GM12878 (cell line): ENCODE data around the gene CCDC170. TPM values are rescaled to one million over a fixed set of nuclear protein-coding genes. Genes with fewer than 3 reads are reported as not detected.

Experiments
- ATAC-seq: fragments of 200-7000 bp; cut with Tn5 transposase; 3 replicates; pipeline ENCODE4 v1.9.1; 2020; ENCODE audit warnings: mild to moderate bottlenecking, moderate library complexity
- BruUV-seq: library from RNA; stranded (reverse); fragments of 400-500 nt; replicated peaks from 2 replicates; lab custom pipeline; 2021; lab: Mats Ljungman, UMichigan
- CTCF ChIA-PET: fragments of 300-600 bp; sonication (Branson Sonifier 250); formaldehyde crosslinking; extraction: SDS; loops from one replicate; lab custom pipeline; 2021; ENCODE audit warnings: inconsistent platforms; lab: Yijun Ruan, JAX
- POLR2A ChIA-PET: fragments of 350-600 bp; formaldehyde crosslinking; extraction: SDS; loops from one replicate; lab custom pipeline; 2021; ENCODE audit warnings: inconsistent platforms; lab: Charles Lee
- RAD21 ChIA-PET: fragments of 300-600 bp; sonication (Branson Sonifier 250); formaldehyde crosslinking; loops from one replicate; lab custom pipeline; 2023; ENCODE audit warnings: antibody characterized with exemption; ENCODE audit not compliant: unreplicated experiment; lab: Charles Lee
- SMC1A ChIA-PET: fragments of 300-600 bp; sonication (Branson Sonifier 250); formaldehyde crosslinking; loops from one replicate; lab custom pipeline; 2023; ENCODE audit not compliant: unreplicated experiment, uncharacterized antibody; lab: Charles Lee
- DNase-seq: peaks from one replicate; pipeline ENCODE4 v3.0.0-alpha.2; 2011; ENCODE audit warnings: low read depth, low spot score
- FAIRE-seq: peaks from 3 replicates; lab custom pipeline; 2011; peaks lifted over from hg19 to GRCh38; lab: Jason Lieb, UNC
- H2AFZ ChIP-seq: 2 replicates; pipeline ENCODE4 v1.6.0; 2011; ENCODE audit warnings: low read depth, low read length, control low read depth; ENCODE audit not compliant: control insufficient read depth
- H3K27ac ChIP-seq: 2 replicates; pipeline ENCODE4 v1.5.1; 2011; ENCODE audit warnings: control low read depth; ENCODE audit not compliant: control insufficient read depth, insufficient read depth
- H3K27me3 ChIP-seq, 2 experiments: replicated peaks in 1 of 2; 2 replicates each; pipeline versions ENCODE4 v1.6.0 to v1.6.1; 2011; ENCODE audit warnings: low read length in 1 of 2; ENCODE audit not compliant: control insufficient read depth in 2 of 2, insufficient read depth in 2 of 2
- H3K36me3 ChIP-seq, 2 experiments: 2 replicates each; pipeline ENCODE4 v1.5.1; 2011; ENCODE audit warnings: low read length in 1 of 2; ENCODE audit not compliant: control insufficient read depth in 2 of 2, insufficient read depth in 2 of 2
- H3K4me1 ChIP-seq: 2 replicates; pipeline ENCODE4 v1.6.1; 2011; ENCODE audit warnings: mild to moderate bottlenecking, low read length, moderate library complexity, mixed read lengths; ENCODE audit not compliant: control insufficient read depth, insufficient read depth
- H3K4me2 ChIP-seq: 2 replicates; pipeline ENCODE4 v1.6.0; 2011; ENCODE audit warnings: control low read depth; ENCODE audit not compliant: control insufficient read depth, insufficient read depth
- H3K4me3 ChIP-seq: fragments of 200-600 bp; sonication (generic); 2 replicates; pipeline ENCODE4 v1.5.1; 2016
- H3K79me2 ChIP-seq: 2 replicates; pipeline ENCODE4 v1.6.0; 2011; ENCODE audit warnings: low read length; ENCODE audit not compliant: control insufficient read depth, insufficient read depth
- H3K9ac ChIP-seq: 2 replicates; pipeline ENCODE4 v1.8.0; 2011; ENCODE audit warnings: low read length, control low read depth, mixed read lengths; ENCODE audit not compliant: control insufficient read depth, insufficient read depth
- H3K9me3 ChIP-seq: replicated peaks from 3 replicates; pipeline ENCODE4 v1.5.1; 2011; ENCODE audit warnings: mild to moderate bottlenecking, low read length; ENCODE audit not compliant: control insufficient read depth, insufficient read depth
- H4K20me1 ChIP-seq: 2 replicates; pipeline ENCODE4 v1.6.0; 2011; ENCODE audit not compliant: control insufficient read depth, insufficient read depth
- CBX5 ChIP-seq: sonication (generic); IDR thresholded peaks from 2 replicates; pipeline ENCODE4 v1.6.1; 2016; ENCODE audit warnings: low read depth, moderate library complexity, mild to moderate bottlenecking, inconsistent platforms
- CEBPB ChIP-seq, 2 experiments: fragments of 150-350 bp in 1 of 2; IDR thresholded peaks; 2 replicates each; pipeline ENCODE4 v1.6.1; 2012 to 2014; ENCODE audit warnings: low read depth in 2 of 2, low read length in 2 of 2, borderline replicate concordance in 1 of 2, inconsistent platforms in 1 of 2
- ETV6 ChIP-seq, 2 experiments: fragments of 450-650 bp in 1 of 2; IDR thresholded peaks in 1 of 2; conservative IDR thresholded peaks in 1 of 2; 2 replicates each; pipeline ENCODE4 v1.6.1; 2014; ENCODE audit warnings: antibody characterized with exemption in 1 of 2, borderline replicate concordance in 1 of 2, low read depth in 1 of 2, mild to moderate bottlenecking in 1 of 2, moderate library complexity in 1 of 2
- EZH2 ChIP-seq: IDR thresholded peaks from 2 replicates; pipeline ENCODE4 v1.6.1; 2012; ENCODE audit warnings: low read depth, mild to moderate bottlenecking, control low read depth, inconsistent platforms, low read length, borderline replicate concordance; ENCODE audit not compliant: control insufficient read depth
- JUND ChIP-seq: IDR thresholded peaks from 2 replicates; pipeline ENCODE4 v1.6.1; 2012; ENCODE audit warnings: low read depth, mild to moderate bottlenecking, low read length, improper control_type of control experiment, moderate library complexity
- SIX5 ChIP-seq: IDR thresholded peaks from 2 replicates; pipeline ENCODE4 v1.6.1; 2011; ENCODE audit warnings: mild to moderate bottlenecking, low read depth, low read length, moderate library complexity; ENCODE audit not compliant: severe bottlenecking
- ZBED1 ChIP-seq: IDR thresholded peaks from 2 replicates; pipeline ENCODE4 v1.6.1; 2016; ENCODE audit warnings: borderline replicate concordance
- WGBS: methylation state at CpG from one replicate; pipeline ENCODE4 v1.1.6; 2016; ENCODE audit warnings: low lambda C conversion rate; ENCODE audit not compliant: insufficient replicate concordance, insufficient coverage; ENCODE audit errors: missing lambda C conversion rate; 5-methylcytosine and 5-hydroxymethylcytosine counted together
- in situ Hi-C: fragments of 300-500 bp; cut with MboI; formaldehyde crosslinking; loops from 9 replicates; pipeline ENCODE4 v1.14.3; 2018; ENCODE audit warnings: mixed read lengths
- intact Hi-C: fragments of 100-400 bp; cut with micrococcal nuclease; formaldehyde crosslinking; loops from one replicate; pipeline ENCODE4 v1.14.2; 2022; ENCODE audit not compliant: unreplicated experiment
- polyA plus RNA-seq, 11 experiments: library from polyadenylated mRNA; depleted of rRNA in 4 of 11; unstranded in 6 of 11; stranded (reverse) in 5 of 11; fragments of >200 nt; fragmentation: Nextera tagmentation in 4 of 11; fragmentation: Illumina TruSeq in 1 of 11; extraction: Ambion mirVana in 4 of 11; extraction: Trizol in 1 of 11; gene quantifications; 1 replicate in 1 of 11; 2 replicates in 10 of 11; pipeline versions ENCODE4 v1.2.1 to v1.2.3, GENCODE V29; 2011 to 2016; ENCODE audit warnings: inconsistent platforms in 2 of 11, missing spikeins in 2 of 11, low read depth in 1 of 11
- total RNA-seq, 4 experiments: library from RNA; depleted of rRNA in 3 of 4; stranded (reverse); fragments of >200 nt in 3 of 4; fragmentation: Illumina TruSeq in 1 of 4; extraction: Trizol in 1 of 4; gene quantifications; 2 replicates each; pipeline versions ENCODE4 v1.2.1 to v1.2.3, GENCODE V29; 2013 to 2021
- TF ChIP-seq, protein P1 (sequence below): fragments of 450-650 bp; IDR thresholded peaks from 2 replicates; pipeline ENCODE4 v1.6.1; 2017; ENCODE audit warnings: mild to moderate bottlenecking, moderate library complexity
- TF ChIP-seq, protein P2 (sequence below): IDR thresholded peaks from 2 replicates; pipeline ENCODE4 v1.6.1; 2012; ENCODE audit warnings: mild to moderate bottlenecking, low read depth, low read length

CCDC170 gene
- total and polyA plus RNA-seq, 10 of the 15 experiments (the other 5 are each of a cell fraction or from before 2014, with no cell fraction given), result not detected

DNA sequence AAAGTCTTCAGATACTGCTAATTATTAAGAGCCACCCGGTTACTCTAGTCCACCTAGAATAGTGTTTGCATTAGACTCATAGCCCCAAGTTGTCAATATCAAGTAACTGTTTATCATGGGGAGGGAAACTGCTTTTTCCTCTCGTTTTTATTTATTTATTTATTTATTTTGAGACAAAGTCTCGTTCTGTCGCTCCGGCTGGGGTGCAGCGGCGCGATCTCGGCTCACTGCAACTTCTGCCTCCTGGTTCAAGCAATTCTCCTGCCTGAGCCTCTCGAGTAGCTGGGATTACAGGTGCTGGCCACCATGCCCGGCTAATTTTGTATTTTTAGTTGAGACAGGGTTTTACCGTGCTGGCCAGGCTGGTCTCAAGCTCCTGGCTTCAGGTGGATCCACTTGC lies 16.1 kb upstream of the CCDC170 start:
- H3K9me3 ChIP-seq, result no peaks in the 10 kb centered on the region
- no peak overlapping the region for H3K9ac ChIP-seq
- no peaks in the 10 kb centered on the region for H3K79me2 ChIP-seq
- H2AFZ ChIP-seq, result no peak overlapping the region
- FAIRE-seq (no peak), DNase-seq (no peak)
- no peaks in the 10 kb centered on the region for H3K27me3 ChIP-seq
- no TSS peak for BruUV-seq
- no peak overlapping the region for H3K27ac ChIP-seq
- no peak overlapping the region for H3K4me2 ChIP-seq
- intact Hi-C loops, result loop anchor here (5.0 kb wide), 1 partner anchor 35 kb away; no protein-coding TSS in a partner anchor
- H3K4me3 ChIP-seq, result no peak overlapping the region
- in situ Hi-C loops, result no loop called here
- TF ChIP-seq JUND, result no peak
- TF ChIP-seq, protein P1, sequence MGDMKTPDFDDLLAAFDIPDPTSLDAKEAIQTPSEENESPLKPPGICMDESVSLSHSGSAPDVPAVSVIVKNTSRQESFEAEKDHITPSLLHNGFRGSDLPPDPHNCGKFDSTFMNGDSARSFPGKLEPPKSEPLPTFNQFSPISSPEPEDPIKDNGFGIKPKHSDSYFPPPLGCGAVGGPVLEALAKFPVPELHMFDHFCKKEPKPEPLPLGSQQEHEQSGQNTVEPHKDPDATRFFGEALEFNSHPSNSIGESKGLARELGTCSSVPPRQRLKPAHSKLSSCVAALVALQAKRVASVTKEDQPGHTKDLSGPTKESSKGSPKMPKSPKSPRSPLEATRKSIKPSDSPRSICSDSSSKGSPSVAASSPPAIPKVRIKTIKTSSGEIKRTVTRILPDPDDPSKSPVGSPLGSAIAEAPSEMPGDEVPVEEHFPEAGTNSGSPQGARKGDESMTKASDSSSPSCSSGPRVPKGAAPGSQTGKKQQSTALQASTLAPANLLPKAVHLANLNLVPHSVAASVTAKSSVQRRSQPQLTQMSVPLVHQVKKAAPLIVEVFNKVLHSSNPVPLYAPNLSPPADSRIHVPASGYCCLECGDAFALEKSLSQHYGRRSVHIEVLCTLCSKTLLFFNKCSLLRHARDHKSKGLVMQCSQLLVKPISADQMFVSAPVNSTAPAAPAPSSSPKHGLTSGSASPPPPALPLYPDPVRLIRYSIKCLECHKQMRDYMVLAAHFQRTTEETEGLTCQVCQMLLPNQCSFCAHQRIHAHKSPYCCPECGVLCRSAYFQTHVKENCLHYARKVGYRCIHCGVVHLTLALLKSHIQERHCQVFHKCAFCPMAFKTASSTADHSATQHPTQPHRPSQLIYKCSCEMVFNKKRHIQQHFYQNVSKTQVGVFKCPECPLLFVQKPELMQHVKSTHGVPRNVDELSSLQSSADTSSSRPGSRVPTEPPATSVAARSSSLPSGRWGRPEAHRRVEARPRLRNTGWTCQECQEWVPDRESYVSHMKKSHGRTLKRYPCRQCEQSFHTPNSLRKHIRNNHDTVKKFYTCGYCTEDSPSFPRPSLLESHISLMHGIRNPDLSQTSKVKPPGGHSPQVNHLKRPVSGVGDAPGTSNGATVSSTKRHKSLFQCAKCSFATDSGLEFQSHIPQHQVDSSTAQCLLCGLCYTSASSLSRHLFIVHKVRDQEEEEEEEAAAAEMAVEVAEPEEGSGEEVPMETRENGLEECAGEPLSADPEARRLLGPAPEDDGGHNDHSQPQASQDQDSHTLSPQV, result no peak
- TF ChIP-seq SIX5, result no peak
- TF ChIP-seq ETV6 (conservative IDR thresholded peaks at IDR 0.05 in 1 of 2, IDR thresholded peaks at IDR 0.05 in 1 of 2; ENCODE audit: borderline replicate concordance in 1 of 2, low read depth in 1 of 2), result no peak
- no peak for TF ChIP-seq CBX5
- TF ChIP-seq ZBED1, result no peak
- TF ChIP-seq, protein P2, sequence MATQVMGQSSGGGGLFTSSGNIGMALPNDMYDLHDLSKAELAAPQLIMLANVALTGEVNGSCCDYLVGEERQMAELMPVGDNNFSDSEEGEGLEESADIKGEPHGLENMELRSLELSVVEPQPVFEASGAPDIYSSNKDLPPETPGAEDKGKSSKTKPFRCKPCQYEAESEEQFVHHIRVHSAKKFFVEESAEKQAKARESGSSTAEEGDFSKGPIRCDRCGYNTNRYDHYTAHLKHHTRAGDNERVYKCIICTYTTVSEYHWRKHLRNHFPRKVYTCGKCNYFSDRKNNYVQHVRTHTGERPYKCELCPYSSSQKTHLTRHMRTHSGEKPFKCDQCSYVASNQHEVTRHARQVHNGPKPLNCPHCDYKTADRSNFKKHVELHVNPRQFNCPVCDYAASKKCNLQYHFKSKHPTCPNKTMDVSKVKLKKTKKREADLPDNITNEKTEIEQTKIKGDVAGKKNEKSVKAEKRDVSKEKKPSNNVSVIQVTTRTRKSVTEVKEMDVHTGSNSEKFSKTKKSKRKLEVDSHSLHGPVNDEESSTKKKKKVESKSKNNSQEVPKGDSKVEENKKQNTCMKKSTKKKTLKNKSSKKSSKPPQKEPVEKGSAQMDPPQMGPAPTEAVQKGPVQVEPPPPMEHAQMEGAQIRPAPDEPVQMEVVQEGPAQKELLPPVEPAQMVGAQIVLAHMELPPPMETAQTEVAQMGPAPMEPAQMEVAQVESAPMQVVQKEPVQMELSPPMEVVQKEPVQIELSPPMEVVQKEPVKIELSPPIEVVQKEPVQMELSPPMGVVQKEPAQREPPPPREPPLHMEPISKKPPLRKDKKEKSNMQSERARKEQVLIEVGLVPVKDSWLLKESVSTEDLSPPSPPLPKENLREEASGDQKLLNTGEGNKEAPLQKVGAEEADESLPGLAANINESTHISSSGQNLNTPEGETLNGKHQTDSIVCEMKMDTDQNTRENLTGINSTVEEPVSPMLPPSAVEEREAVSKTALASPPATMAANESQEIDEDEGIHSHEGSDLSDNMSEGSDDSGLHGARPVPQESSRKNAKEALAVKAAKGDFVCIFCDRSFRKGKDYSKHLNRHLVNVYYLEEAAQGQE, result no peak
- TF ChIP-seq EZH2, result no peak
- no peak for TF ChIP-seq CEBPB (IDR thresholded peaks at IDR 0.05; ENCODE audit: borderline replicate concordance in 1 of 2, low read depth in 2 of 2, low read length in 2 of 2)
- TF ChIP-seq, all 136 proteins: peak for 0
- ChIA-PET SMC1A (interaction anchor here (0.9 kb wide), 1 partner anchor 26 kb away, joined by 3 read pairs; the partner anchor contains the start of gene RMND1), POLR2A (no interaction called here), RAD21 (no interaction called here), CTCF (interaction anchor here (3.7 kb wide), 1 partner anchor 37 kb away, joined by 18 read pairs; no protein-coding TSS in a partner anchor)
- WGBS, result 87% methylated on average over 12 of the region's 12 CpGs
- no peak for ATAC-seq
- no peaks in the 10 kb centered on the region; the same call in 1 of the 2 replicates for H3K4me1 ChIP-seq
- H4K20me1 ChIP-seq, result no peaks in the 10 kb centered on the region
- H3K36me3 ChIP-seq, result no peaks in the 10 kb centered on the region
